DMS53 treated with DMSO at 0.1 percent for 48 hours (cell line): Measurements from ENCODE around the gene ATP9A.

Source experiments
- DNase-seq: peaks from one replicate; lab custom pipeline; 2025; ENCODE audit not compliant: unreplicated experiment; lab: John Stamatoyannopoulos, UW

Gene ATP9A

DNA sequence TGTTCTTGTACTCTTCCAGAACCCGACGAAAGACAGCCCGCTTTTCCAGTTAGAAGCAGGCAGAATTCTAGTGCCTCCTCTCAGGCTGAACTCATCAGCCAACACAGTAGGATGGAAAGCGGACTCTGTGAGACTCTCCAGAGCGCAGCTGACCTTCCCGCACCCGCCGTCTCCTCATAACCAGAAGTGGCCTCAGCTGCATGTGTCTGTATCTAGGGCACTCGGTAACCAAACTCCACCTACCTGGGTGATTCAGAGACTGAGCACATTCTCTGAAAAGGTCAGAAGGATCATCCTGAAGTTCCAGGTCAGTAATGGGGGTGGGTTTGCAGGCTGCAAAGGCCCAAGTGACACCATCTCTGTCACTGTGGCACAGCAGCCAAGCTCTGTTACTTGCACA lies 158.9 kb downstream of the ATP9A start:
- no peak for DNase-seq

GRCh38 chr20:51608061-51608460 lies 160.1 kb downstream of the ATP9A start:
- no peak for DNase-seq

DNA sequence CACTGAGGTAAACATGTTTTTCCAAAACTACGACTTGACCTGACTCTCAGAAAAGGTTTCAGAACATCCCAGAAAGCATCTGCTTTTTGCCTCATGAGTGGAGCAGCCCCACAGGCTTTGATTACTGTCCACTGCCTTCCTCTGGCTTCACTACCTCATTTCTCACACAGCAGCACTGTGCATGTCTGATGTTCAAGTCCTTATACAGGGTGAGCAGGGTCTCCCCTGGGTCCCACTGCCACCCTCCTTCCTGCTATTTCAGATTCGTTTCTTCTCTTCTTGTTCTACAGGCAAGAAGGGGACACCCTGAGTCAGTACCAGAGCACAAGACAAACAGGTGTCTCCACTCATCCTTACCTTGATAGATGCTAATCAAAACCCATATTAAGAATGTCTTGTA lies 161.0 kb downstream of the ATP9A start:
- no peak for DNase-seq

DNA sequence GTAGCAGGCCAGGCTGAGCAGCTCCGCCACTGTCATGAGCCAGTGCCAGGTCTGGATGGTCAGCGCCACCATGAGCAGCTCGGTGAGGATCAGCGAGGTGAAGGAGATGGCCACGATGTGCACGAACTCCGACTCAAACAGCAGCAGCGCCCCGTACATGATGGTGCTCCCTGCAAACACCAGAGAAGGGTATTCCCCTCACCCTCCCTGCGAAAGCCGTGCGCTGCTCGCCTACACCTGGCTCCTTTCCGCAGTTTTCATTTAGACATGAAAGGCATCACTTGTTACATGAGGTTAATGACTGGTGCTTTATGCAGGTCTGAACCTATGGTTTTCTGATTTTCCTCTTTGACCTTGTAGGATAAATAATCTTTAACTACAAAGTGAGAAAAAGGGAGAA lies 163.3 kb downstream of the ATP9A start:
- DNase-seq = no peak

GRCh38 chr20:51602131-51602530 lies 166.1 kb downstream of the ATP9A start:
- DNase-seq = no peak

DNA sequence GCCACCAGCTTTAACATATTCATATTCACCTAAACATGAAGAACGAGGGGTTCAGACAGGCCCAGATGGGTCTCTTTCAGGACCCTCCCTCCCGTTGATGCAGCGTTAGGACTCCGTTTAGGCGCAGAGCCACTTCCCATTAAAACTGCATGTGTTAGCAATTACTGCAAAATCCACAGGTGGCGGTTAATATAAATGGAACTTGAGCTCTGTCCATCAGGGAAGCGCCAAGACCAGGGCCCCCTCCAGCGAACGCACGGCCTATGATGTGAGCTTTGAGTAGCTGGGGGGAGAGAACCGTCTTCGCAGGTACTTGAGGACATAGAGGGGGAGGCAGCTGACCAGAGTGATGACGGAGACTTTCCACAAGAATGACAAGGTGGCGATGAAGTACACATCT lies 167.2 kb downstream of the ATP9A start:
- DNase-seq = no peak

- no peak for DNase-seq
These were observed 168.2 kb downstream of the ATP9A start for GRCh38 chr20:51600016-51600420.

DNA sequence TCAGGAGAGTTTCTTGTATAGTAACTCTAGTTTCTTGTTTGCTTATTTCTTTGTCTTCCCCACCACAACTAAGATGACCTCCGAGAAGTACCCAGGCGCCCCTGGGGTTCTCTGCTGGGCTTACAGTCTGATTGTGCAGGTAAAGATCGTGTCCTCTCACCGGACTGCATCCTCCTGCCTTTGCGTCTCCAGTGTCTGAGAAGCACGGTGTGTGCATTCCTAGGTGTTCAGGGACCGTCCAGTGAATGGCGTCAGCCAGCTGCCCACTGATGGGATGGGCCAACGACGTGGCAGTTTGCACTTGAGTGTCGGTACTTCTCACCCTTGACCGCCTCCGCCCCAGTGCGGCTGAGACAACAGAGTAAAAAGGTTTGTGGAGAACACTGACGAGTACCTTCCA lies 169.6 kb downstream of the ATP9A start:
- no peak for DNase-seq

- no peak for DNase-seq
These were observed 170.6 kb downstream of the ATP9A start for GRCh38 chr20:51597389-51598231.

- no peak for DNase-seq
These were observed 171.4 kb downstream of the ATP9A start for GRCh38 chr20:51596668-51597388.

DNA sequence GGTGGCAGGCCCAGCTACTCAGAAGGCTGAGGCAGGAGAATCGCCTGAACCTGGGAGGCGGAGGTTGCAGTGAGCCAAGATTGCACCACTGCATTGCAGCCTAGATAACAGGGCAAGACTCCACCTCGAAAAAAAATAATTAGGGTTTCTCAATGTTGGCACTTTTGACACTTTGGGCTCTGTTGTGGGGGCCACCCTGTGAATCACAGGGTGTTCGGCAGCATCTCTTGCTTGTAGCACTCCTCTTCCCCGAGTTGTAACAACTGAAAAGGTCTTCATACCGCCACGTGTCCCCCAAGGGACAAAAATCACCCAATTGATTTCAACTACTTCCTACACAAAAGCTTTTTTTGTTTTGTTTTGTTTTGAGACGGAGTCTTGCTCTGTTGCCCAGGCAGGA lies 172.4 kb downstream of the ATP9A start:
- no peak for DNase-seq

GRCh38 chr20:51595058-51595532 lies 173.1 kb downstream of the ATP9A start:
- DNase-seq = no peak

DNA sequence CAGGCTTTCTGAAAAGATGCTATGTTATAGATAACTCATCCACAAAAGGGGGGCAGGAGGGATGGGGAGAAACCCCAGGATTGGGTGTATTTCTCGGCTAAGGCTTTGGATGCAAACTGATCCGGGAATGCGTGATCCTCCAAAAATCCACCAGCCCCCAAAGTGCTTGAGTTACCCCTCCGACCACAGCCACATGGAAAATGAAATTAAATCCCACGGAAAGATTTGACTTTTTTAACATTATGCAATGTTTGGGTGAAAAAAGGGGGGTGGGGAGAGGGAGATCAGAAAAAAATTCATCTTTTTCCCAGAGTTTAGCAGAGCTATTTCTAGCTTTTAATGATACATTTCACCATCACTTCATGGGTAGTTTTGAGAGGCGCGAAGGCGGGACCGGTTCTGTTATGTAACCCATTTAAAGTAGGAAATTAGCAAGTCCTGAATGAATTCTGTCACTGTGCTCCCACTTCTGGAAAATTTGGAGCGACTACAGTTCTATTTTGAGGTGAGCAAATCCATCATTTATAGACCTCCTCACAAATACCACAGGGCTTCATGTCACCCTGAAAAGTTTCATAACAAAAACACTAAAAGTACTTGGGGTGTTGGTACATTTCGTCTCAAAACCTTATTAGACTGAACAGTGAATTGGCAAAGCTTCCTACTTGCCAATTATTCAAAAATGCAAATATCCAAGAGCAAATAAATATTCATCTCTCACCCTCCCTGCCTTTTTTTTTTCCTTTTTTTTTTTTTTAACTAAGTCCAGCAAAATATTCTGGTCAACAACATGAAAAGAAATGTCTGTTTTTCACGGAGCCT lies 173.7 kb downstream of the ATP9A start:
- DNase-seq = no peak

- no peak for DNase-seq
These were observed 174.6 kb downstream of the ATP9A start for GRCh38 chr20:51593584-51593983.

GRCh38 chr20:51592564-51592963 lies 175.6 kb downstream of the ATP9A start:
- no peak for DNase-seq

GRCh38 chr20:51591871-51592270 lies 176.3 kb downstream of the ATP9A start:
- no peak for DNase-seq

DNA sequence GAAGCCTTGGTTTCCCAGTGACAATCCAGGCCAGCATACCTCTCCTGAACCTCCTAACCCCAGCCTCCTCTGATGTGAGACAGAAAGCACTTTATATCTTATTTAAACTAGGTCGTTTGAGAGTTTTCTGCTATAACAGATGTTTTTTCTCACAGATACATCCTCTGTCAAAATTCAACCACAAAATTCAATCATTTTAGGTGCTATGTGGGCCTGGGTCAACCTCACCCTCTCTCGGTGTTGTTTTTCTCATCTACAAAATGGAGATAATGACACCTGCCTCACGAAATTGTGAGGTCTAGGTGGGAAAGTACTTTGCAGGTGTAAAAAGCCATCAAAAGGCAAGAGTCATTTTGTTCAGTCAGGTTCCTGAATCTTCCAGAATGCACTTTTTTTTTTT lies 179.4 kb downstream of the ATP9A start:
- no peak for DNase-seq

GRCh38 chr20:51587145-51587544 lies 181.0 kb downstream of the ATP9A start:
- DNase-seq = no peak

GRCh38 chr20:51586005-51586440 lies 182.2 kb downstream of the ATP9A start:
- DNase-seq = no peak

- DNase-seq = no peak
These were observed 183.0 kb downstream of the ATP9A start for GRCh38 chr20:51585148-51585547.

DNA sequence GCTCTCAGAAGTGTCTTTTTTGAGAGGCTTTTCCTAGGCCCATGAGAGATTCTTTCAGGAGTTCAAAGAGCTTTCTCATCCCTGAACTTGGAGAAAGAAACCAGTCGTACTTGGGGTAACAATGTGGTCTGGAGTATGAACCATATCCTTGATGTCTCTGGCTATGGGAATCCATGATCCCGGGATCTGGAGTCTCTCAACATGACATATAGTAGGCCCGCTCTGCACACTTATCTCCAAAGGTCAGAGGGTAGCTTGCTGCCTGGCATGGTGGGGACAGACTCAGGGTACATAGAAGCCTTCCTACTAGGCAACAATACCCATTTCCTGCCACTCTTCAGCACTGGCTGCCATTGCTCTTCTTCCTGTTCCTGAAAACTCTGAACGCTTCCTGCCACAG lies 183.5 kb downstream of the ATP9A start:
- no peak for DNase-seq
